ENCODE results near the gene NFATC2. TPM values are rescaled to one million over a fixed set of nuclear protein-coding genes. Genes with fewer than 3 reads are reported as not detected.

NFATC2 gene
- total RNA-seq, 3 donors from 2014 or later = 5.9 to 11.9 (median 10.2) TPM

- DNase-seq (ENCODE audit: low spot score in 2 of 2) = no peak
- Histone ChIP-seq H3K4me3 (no peak overlapping the region), H3K27ac (no peak overlapping the region), H3K9me3 (no peaks in the 10 kb centered on the region), H3K36me3 (no peaks in the 10 kb centered on the region), H3K27me3 (no peaks in the 10 kb centered on the region), H3K4me1 (peaks cover 0 to 4% of the 10 kb centered on the region in 2 donors)
- no peak for TF ChIP-seq POLR2AphosphoS5 (IDR thresholded peaks at IDR 0.05)
- no peak for TF ChIP-seq CTCF (IDR thresholded peaks at IDR 0.05)
- no peak for TF ChIP-seq POLR2A (IDR thresholded peaks at IDR 0.05)
- intact Hi-C loops (cut with DNase I; ENCODE audit: low total_unique reads) = no loop called here
Measured at GRCh38 chr20:51458751-51459439, 83.6 kb downstream of the NFATC2 start.

- intact Hi-C loops (cut with DNase I; ENCODE audit: low total_unique reads) = no loop called here
Measured at GRCh38 chr20:51457533-51457932, 85.0 kb downstream of the NFATC2 start.

GRCh38 chr20:51456511-51457509 is 85.7 kb downstream of the NFATC2 start:
- Histone ChIP-seq H3K27me3 (no peaks in the 10 kb centered on the region), H3K9me3 (no peaks in the 10 kb centered on the region), H3K4me1 (peaks cover 0 to 4% of the 10 kb centered on the region in 2 donors), H3K36me3 (no peaks in the 10 kb centered on the region), H3K27ac (peak overlapping the region; percentile 75 to 82), H3K4me3 (peak overlapping the region in 2 of 3 donors; percentile 31 to 36)
- intact Hi-C loops (cut with DNase I; ENCODE audit: low total_unique reads) = no loop called here
- peak; percentile 51 to 54 (median 54) for TF ChIP-seq POLR2AphosphoS5 (IDR thresholded peaks at IDR 0.05)
- TF ChIP-seq CTCF (IDR thresholded peaks at IDR 0.05) = no peak
- TF ChIP-seq POLR2A (IDR thresholded peaks at IDR 0.05) = no peak
- peak; percentile 95 to 97 for DNase-seq (ENCODE audit: low spot score in 2 of 2)

More at GRCh38 chr20:51457533-51457932, 85.0 kb downstream of the NFATC2 start:
- Histone ChIP-seq H3K4me1 (peaks cover 0 to 4% of the 10 kb centered on the region in 2 donors), H3K36me3 (no peaks in the 10 kb centered on the region), H3K27ac (peak overlapping the region in 1 of 2 donors; percentile 82), H3K9me3 (no peaks in the 10 kb centered on the region), H3K4me3 (no peak overlapping the region), H3K27me3 (no peaks in the 10 kb centered on the region)
- TF ChIP-seq CTCF (IDR thresholded peaks at IDR 0.05) (no peak), POLR2AphosphoS5 (IDR thresholded peaks at IDR 0.05) (no peak), POLR2A (IDR thresholded peaks at IDR 0.05) (no peak)
- no peak for DNase-seq (ENCODE audit: low spot score in 2 of 2)

GRCh38 chr20:51454250-51454865 is 88.2 kb downstream of the NFATC2 start:
- Histone ChIP-seq H3K27ac (no peak overlapping the region), H3K36me3 (no peaks in the 10 kb centered on the region), H3K4me1 (peaks cover 0 to 4% of the 10 kb centered on the region in 2 donors), H3K4me3 (no peak overlapping the region), H3K27me3 (no peaks in the 10 kb centered on the region), H3K9me3 (no peaks in the 10 kb centered on the region)
- DNase-seq (ENCODE audit: low spot score in 2 of 2) = no peak
- intact Hi-C loops (cut with DNase I; ENCODE audit: low total_unique reads) = loop anchor here (2.0 kb wide), 1 partner anchor 62 kb away; no protein-coding TSS in a partner anchor
- TF ChIP-seq CTCF (IDR thresholded peaks at IDR 0.05) (no peak), POLR2AphosphoS5 (IDR thresholded peaks at IDR 0.05) (no peak), POLR2A (IDR thresholded peaks at IDR 0.05) (no peak)

Measured in breast epithelium (tissue), 4 donors.